ENCODE data around the gene BMP4. TPM values are rescaled to one million over a fixed set of nuclear protein-coding genes. Genes with fewer than 3 reads are reported as not detected.

BMP4 gene
- total RNA-seq (2022; extraction: Qiagen RNA extraction; ENCODE audit: low read depth), result 1.5 to 3.3 TPM (median 2.1 TPM) in 5 replicates

GRCh38 chr14:53956427-53957201 lies at the start of gene BMP4:
BMP4 (minus strand) TSS chr14:53956825; CDS start chr14:53952222, 4,603 bp downstream.

